Effector CD8-positive, alpha-beta T cell (primary cell): ENCODE results near the gene DCST2.

Experiments
- DNase-seq: peaks from one replicate; lab custom pipeline; 2025; lab: John Stamatoyannopoulos, UW

DCST2 gene

DNA sequence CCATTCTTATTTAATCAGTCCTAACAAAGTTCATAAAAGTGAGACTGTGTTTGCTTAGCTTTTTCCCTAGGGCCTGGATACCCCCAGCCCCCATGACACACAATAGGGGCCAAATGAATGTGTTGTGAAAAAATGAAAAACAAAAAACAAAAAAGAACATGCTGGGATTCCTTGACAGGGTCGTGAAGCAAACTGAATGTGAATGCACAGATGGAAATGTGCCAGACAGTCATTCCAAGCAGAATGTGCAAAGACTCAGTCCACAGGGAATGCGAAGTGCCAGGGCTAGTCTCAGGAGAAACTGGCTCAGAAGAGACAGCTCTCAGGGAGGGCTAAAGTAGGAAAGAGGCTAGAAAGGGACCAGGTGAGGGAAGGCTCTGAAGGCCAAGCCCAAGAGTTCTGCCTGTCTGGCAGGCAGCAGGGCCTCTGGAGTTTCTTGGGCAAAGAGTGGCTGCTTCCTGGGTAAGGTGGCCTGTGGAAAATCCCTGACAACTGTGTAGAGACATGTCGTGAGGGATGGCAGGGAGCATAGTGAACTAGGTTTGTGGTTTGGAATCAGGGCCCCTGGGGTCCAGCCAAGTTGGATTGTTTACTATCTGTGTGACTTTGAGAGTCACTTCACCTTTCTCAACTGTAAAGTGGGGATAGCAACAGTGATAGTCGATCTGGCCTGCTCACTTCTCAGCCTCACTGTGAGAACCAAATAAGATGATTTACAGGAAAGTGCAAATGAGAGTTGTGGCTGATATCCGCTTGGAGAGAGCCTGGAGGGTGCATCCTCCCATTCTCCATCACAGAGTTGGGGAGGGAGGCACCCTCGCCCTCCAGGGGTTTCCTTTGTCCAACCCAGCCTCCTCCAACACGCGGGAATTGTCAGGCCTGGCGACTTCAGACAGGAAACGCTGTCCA, 16.3 kb upstream of the DCST2 start:
- no peak for DNase-seq

DNA sequence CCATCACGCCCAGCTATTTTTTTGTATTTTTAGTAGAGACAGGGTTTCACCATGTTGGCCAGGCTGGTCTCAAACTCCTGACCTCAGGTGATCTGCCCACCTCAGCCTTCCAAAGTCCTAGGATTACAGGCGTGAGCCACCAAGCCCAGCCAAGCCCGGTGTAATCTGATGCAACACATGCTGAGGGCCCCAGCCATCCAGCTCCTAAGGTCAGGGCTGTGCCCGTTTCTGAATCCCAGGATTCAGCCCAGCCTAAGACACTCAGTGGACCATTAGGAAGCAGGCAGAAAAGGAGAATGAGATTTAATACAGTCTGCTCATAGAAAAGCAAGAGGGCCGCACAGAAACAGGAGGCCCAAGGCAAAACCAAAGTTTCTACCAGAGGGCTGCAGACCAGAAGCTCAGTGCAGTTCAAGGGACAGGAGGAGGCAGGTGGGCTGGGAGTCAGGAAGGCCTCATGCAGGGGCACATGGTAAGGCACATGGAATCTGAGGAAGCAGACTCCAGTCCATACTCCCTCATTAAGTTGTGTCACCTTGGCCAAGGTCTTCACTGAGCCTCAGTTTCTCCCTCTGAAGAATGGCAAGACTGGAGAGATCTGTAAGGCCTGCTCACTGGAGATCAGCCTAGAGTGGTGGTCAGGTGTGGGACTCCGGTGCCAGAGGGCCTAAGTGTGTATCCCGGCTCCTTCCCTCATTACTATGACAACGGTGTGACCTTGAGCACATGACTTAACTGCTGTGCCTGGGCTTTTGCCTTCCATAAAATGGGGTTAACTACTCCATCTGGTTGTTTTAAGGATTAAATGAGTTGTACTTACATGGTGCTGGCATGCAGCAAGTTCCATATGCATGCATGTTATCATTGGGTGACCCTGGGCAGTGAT, 15.1 kb upstream of the DCST2 start:
- DNase-seq, result no peak

- peak; percentile 39 for DNase-seq
Measured at GRCh38 chr1:155044812-155045657, 11.5 kb upstream of the DCST2 start.

- no peak for DNase-seq
Measured at GRCh38 chr1:155044365-155044764, 10.8 kb upstream of the DCST2 start.

GRCh38 chr1:155043793-155044192, 10.2 kb upstream of the DCST2 start:
- no peak for DNase-seq

- DNase-seq, result no peak
Measured at GRCh38 chr1:155043301-155043702, 9.7 kb upstream of the DCST2 start.

- no peak for DNase-seq
Measured at GRCh38 chr1:155042789-155043188, 9.2 kb upstream of the DCST2 start.

DNA sequence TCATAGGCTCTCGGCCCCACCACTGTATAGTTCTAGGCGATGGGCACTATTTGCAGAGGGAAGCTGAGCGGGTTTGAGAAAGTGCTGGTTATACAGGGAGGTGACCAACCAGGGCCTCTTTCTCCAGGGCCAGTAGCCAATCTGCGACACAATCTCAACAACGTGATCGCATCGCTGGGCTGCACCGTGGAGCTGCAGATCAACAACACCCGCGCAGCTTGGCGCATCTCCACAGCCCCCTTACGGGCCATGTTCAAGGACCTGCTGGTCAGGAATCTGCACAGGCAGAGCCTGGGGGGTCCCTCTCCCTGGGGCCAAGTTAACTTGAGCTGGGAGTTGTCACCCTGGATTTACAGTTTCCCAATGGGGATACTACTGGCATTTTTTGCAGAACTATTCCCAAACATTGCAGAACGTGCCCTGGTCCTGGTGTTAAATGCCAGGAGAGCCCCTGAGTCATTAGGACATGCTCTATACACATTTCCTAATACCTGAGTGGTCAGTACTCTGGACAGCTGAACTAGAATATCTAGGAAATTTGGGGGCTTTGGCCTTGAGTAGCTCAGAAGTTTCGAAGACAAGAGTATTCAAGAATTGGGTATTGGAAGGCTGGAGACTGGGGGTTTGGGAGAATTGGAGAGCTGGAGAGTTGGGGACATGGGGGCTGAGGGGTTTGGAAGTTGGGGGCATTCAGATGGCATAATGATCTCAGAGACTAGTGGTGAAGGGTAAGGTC, 6.9 kb upstream of the DCST2 start:
- DNase-seq, result no peak

DNA sequence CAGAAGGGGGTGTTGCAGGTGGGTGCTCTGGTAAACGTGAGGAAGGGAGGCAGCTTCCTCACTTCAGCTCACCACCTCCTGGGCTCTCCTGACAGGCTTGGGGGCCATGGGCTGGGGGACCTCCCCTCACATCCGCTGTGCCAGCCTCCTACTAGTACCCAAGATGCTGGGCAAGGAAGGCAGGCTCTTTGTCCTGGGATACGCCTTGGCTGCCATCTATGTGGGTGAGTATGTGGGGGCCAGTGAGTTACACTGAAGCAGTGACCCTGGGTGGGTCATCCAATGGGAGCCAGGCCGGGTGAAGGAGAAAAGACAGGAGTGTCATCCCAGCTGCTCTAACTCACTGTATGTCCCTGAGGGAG, 5.7 kb upstream of the DCST2 start:
- no peak for DNase-seq

GRCh38 chr1:155038602-155039307, 5.2 kb upstream of the DCST2 start:
- DNase-seq, result no peak

- DNase-seq, result no peak
Measured at GRCh38 chr1:155037851-155038441, 4.4 kb upstream of the DCST2 start.

DNA sequence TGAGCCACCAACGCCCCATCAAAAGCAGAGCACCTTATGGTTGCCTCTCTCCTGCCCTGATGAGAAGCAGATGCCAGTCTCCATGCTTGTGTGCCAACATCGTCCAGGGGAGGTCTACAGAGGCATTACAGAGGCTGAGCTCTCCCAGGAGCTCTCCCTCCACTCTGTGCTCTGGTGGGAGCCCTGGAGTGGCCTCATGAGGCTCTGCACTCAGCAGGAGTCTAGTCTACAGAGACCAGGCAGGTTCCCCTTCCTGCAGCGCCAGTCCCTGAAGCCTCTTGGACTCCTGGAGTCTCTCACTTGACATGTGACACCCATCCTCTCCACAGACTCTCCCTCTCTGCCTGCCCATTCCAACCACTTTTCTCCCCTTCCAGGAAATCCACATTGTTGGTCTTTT, 3.5 kb upstream of the DCST2 start:
- no peak for DNase-seq

GRCh38 chr1:155035936-155036335, 2.4 kb upstream of the DCST2 start:
- DNase-seq, result no peak

DNA sequence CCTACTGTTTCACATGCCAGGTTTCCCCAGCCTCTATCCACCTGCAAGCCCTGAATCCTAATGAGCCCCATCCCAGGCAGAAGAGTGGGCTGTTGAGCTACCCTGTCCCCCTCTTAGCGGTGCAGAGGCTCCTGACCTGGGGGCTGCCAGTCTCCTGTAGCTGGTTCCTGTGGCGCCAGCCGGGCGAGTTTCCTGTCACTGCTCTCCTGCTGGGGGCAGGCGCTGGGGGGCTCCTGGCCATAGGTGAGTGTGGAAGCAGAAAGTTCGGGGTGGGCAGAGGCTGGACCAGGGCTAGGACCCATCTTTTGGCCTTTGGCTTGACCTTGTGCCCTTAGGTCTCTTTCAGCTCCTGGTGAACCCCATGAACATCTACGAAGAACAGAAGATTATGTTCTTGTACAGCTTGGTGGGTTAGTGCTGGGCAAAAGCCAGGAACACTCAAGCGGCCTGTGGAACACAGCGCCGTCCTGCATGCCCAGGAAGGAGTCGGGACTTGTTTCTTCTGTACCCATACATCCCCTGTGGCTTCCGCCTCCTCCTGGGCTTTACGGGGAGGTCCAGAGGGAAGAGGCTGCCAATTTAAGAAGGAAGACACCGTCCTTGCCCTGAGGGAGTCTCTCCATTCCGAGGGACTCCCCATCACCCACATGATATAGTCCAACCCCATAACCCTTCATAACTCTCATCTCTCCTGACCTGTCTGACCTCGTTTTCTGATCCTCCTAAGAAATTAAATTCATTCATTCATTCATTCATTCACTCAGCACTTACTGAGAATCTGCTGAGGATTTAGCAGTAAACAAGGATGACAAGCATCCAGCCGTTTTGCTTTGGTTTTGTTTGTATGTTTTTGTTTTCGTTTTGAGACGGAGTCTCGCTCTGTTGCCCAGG, 982 bp upstream of the DCST2 start:
- no peak for DNase-seq

- DNase-seq, result no peak
Measured at GRCh38 chr1:155032886-155033285, 695 bp downstream of the DCST2 start.

GRCh38 chr1:155030899-155031298, 2.7 kb downstream of the DCST2 start:
- DNase-seq, result no peak

DNA sequence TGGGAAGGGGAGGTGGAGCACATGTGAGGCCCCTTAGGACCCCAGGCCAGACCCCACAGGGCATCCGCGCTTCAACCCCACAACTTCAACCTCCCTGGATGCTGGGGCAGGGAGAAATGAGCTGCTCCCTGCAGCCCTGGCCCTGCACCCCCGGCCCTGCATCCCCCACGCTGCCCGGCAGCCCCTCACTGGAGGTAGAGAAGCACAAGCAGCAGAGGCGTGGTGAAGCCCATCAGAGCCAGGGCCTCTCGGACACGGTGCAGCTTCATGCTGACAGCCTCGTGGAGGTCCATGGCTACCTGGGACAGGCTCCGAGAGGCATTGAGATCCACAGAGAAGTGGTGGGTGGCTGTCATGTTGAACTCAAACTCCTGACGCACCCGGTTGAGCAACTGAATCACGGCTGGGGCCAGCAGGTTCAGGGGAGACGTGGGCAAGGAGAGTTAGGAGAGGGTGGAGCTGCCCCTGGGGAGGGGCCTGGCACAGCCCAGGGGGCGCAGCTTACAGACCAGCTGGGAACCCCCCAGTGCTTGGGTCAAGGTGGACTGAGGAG, 3.3 kb downstream of the DCST2 start:
- DNase-seq, result no peak

DNA sequence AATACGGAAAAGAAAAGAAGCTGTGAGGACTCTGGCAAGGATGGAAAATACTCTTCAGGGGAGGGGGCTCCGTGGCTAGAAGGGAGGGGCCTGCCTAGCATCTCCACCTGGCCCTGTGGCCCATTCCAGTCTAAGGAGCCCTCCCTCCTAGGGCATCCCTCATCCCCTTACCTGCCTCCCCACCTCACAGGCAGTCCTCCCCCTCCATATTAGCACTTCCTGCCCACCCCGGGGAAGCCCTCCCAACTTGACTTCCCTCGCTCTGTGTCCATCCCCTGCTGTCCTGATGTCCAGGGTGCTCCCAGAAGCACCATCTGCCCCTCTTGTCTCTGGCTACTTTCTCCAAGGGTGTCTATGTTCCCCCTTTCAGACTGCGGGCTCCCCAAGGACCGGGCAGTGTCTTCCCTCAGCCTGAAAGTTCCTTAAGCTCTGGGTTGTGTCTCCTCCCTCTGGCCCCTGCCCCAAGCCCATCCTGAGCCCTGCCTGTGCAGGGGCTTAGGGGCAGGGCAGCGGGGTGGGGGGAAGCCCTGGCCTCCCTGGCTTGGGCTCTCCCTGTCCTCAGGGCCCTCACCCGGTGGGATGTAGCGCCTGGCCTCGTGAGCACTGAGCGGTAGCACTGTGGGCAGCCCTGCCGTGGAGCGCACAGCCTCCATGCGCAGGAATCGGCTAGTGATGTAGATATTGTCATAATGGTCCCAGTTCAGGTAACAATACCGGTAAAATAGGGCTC, 3.9 kb downstream of the DCST2 start:
- DNase-seq, result no peak
